ENCODE results near the gene STK33. TPM values are rescaled to one million over a fixed set of nuclear protein-coding genes. Genes with fewer than 3 reads are reported as not detected.

STK33 gene
- total RNA-seq, 1 experiment from 2014 or later = 19.5 TPM

GRCh38 chr11:8641332-8641731, 47.3 kb upstream of the STK33 start:
- no peak overlapping the region for H2AFZ ChIP-seq (ENCODE audit: low read length)
- Mint-ChIP-seq H3K27ac (no peak overlapping the region), H3K9me3 (no peaks in the 10 kb centered on the region; a peak in 1 of 5 replicates), H3K4me3 (no peak overlapping the region), H3K27me3 (ENCODE audit: low read depth) (no peaks in the 10 kb centered on the region; the same call in 1 of the 2 replicates), H3K4me1 (peaks cover 20 to 25% of the 10 kb centered on the region in 2 experiments), H3K36me3 (ENCODE audit: insufficient read depth in 1 of 3, low read depth in 3 of 3) (peaks cover 4 to 8% (median 6%) of the 10 kb centered on the region in 3 experiments; a peak in 5 of 7 replicates)
- no peak overlapping the region for H3K23ac ChIP-seq (ENCODE audit: insufficient read length, low read depth, low read length)
- no peaks in the 10 kb centered on the region for H4K20me1 ChIP-seq (ENCODE audit: control insufficient read depth, insufficient read depth, insufficient read length)
- no CpG with 5 or more reads among the region's 2 CpGs for WGBS (ENCODE audit: extremely low coverage, insufficient read length, low lambda C conversion rate)
- H3K14ac ChIP-seq (ENCODE audit: insufficient read depth, low read length) = no peak overlapping the region
- H3K23me2 ChIP-seq (ENCODE audit: insufficient read length, low read depth, low read length, poor library complexity, severe bottlenecking) = no peaks in the 10 kb centered on the region
- no peak overlapping the region for H2BK5ac ChIP-seq (ENCODE audit: insufficient read length, low read length)
- H3K9me3 ChIP-seq (ENCODE audit: control insufficient read depth, low read depth, low read length) = no peaks in the 10 kb centered on the region
- no peaks in the 10 kb centered on the region for H3K79me2 ChIP-seq (ENCODE audit: insufficient read depth, low read length)
- H3K9ac ChIP-seq (ENCODE audit: extremely low read depth, insufficient read length, low read length) = no peak overlapping the region
- no peak overlapping the region for H2BK12ac ChIP-seq (ENCODE audit: insufficient read length, low read depth, low read length)
- no peak overlapping the region for H3K56ac ChIP-seq (ENCODE audit: insufficient read length, low read depth, low read length)
- DNase-seq = no peak
- H4K91ac ChIP-seq (ENCODE audit: insufficient read length, low read depth, low read length) = no peak overlapping the region
- H2BK15ac ChIP-seq (ENCODE audit: low read depth, low read length) = no peak overlapping the region
- no peaks in the 10 kb centered on the region for H3K27me3 ChIP-seq (ENCODE audit: insufficient read depth, low read length)
- no peak overlapping the region for H2AK5ac ChIP-seq (ENCODE audit: insufficient read length, low read length)
- TF ChIP-seq, protein P1, sequence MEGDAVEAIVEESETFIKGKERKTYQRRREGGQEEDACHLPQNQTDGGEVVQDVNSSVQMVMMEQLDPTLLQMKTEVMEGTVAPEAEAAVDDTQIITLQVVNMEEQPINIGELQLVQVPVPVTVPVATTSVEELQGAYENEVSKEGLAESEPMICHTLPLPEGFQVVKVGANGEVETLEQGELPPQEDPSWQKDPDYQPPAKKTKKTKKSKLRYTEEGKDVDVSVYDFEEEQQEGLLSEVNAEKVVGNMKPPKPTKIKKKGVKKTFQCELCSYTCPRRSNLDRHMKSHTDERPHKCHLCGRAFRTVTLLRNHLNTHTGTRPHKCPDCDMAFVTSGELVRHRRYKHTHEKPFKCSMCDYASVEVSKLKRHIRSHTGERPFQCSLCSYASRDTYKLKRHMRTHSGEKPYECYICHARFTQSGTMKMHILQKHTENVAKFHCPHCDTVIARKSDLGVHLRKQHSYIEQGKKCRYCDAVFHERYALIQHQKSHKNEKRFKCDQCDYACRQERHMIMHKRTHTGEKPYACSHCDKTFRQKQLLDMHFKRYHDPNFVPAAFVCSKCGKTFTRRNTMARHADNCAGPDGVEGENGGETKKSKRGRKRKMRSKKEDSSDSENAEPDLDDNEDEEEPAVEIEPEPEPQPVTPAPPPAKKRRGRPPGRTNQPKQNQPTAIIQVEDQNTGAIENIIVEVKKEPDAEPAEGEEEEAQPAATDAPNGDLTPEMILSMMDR (conservative IDR thresholded peaks at IDR 0.05) = no peak
- H3K4me1 ChIP-seq (ENCODE audit: insufficient read depth, low read length) = peaks cover 9% of the 10 kb centered on the region; the same call in 1 of the 2 replicates
- H2BK20ac ChIP-seq (ENCODE audit: low read depth, low read length, poor library complexity, severe bottlenecking) = no peak overlapping the region
- H3K79me1 ChIP-seq (ENCODE audit: insufficient read depth, low read depth, low read length, poor library complexity, severe bottlenecking) = no peaks in the 10 kb centered on the region
- H3K27ac ChIP-seq (ENCODE audit: insufficient read length, low read depth, low read length) = no peak overlapping the region
- H3K4ac ChIP-seq (ENCODE audit: low read depth, low read length) = no peak overlapping the region
- no peak overlapping the region for H3K18ac ChIP-seq (ENCODE audit: insufficient read length, low read depth, low read length)
- H4K8ac ChIP-seq (replicated peaks; ENCODE audit: insufficient read length, low read depth, low read length) = no peak overlapping the region
- no peak overlapping the region for H3K4me2 ChIP-seq (ENCODE audit: insufficient read depth, insufficient read length, low read length)
- no peak overlapping the region for H2BK120ac ChIP-seq (ENCODE audit: low read depth, low read length, poor library complexity, severe bottlenecking)
- H4K5ac ChIP-seq (ENCODE audit: insufficient read length, low read depth, low read length) = no peak overlapping the region
- no peak overlapping the region for H3T11ph ChIP-seq (ENCODE audit: low read length)

All from H9 (cell line).